OCI-LY7 (cell line): ENCODE results near the gene BFSP1. TPM values are rescaled to one million over a fixed set of nuclear protein-coding genes. Genes with fewer than 3 reads are reported as not detected.

Experiments
- BruUV-seq: library from RNA; stranded (reverse); fragments of 400-500 nt; replicated peaks from 2 replicates; lab custom pipeline; 2021; lab: Mats Ljungman, UMichigan
- CTCF ChIA-PET: fragments of 300-600 bp; sonication (Branson Sonifier 250); formaldehyde crosslinking; loops from one replicate; lab custom pipeline; 2022; ENCODE audit warnings: antibody characterized with exemption; ENCODE audit not compliant: unreplicated experiment; lab: Charles Lee
- POLR2A ChIA-PET: fragments of 300-600 bp; sonication (Branson Sonifier 250); formaldehyde crosslinking; loops from one replicate; lab custom pipeline; 2022; ENCODE audit warnings: antibody characterized with exemption; lab: Charles Lee
- DNase-seq: peaks from one replicate; pipeline ENCODE4 v3.0.0-alpha.2; 2015; ENCODE audit warnings: low spot score
- H2AFZ ChIP-seq: fragments of 200-600 bp; sonication (generic), shearing (Covaris generic); 2 replicates; pipeline ENCODE4 v1.6.1; 2014; ENCODE audit warnings: mild to moderate bottlenecking, antibody characterized with exemption, low read length, moderate library complexity
- H3K27ac ChIP-seq: fragments of 200-600 bp; sonication (generic); 2 replicates; pipeline ENCODE4 v1.5.1; 2014; ENCODE audit warnings: mixed run types, low read depth, mild to moderate bottlenecking, moderate library complexity, low read length, inconsistent platforms; ENCODE audit not compliant: poor library complexity, severe bottlenecking
- H3K36me3 ChIP-seq: fragments of 200-600 bp; sonication (generic); 2 replicates; pipeline ENCODE4 v1.6.1; 2014; ENCODE audit warnings: mild to moderate bottlenecking, antibody characterized with exemption, low read length, moderate library complexity, mixed read lengths; ENCODE audit not compliant: insufficient read depth
- H3K4me1 ChIP-seq: fragments of 200-600 bp; sonication (generic); 2 replicates; pipeline ENCODE4 v1.5.1; 2014; ENCODE audit warnings: mild to moderate bottlenecking, low read length; ENCODE audit not compliant: insufficient read depth, poor library complexity, severe bottlenecking
- H3K4me2 ChIP-seq: fragments of 200-600 bp; sonication (generic); 2 replicates; pipeline ENCODE4 v1.6.1; 2014; ENCODE audit warnings: mild to moderate bottlenecking, low read length
- H3K4me3 ChIP-seq: fragments of 200-600 bp; sonication (generic); 2 replicates; pipeline ENCODE4 v1.5.1; 2014; ENCODE audit warnings: mild to moderate bottlenecking, low read depth, low read length; ENCODE audit not compliant: poor library complexity, severe bottlenecking
- H3K79me2 ChIP-seq: fragments of 200-600 bp; sonication (generic); 2 replicates; pipeline ENCODE4 v1.6.1; 2016; ENCODE audit warnings: low read depth, mild to moderate bottlenecking, low read length, moderate library complexity, mixed read lengths; ENCODE audit not compliant: insufficient read depth
- H3K9me2 ChIP-seq: fragments of 200-600 bp; sonication (generic); 2 replicates; pipeline ENCODE4 v1.6.1; 2016; ENCODE audit warnings: mild to moderate bottlenecking, low read length, mixed read lengths; ENCODE audit not compliant: insufficient read depth
- H3K9me3 ChIP-seq: fragments of 200-600 bp; sonication (generic); 2 replicates; pipeline ENCODE4 v1.6.1; 2014; ENCODE audit warnings: mild to moderate bottlenecking, mixed run types, low read length, mixed read lengths
- H4K20me1 ChIP-seq: fragments of 200-600 bp; sonication (generic); 2 replicates; pipeline ENCODE4 v1.6.1; 2014; ENCODE audit warnings: mild to moderate bottlenecking, antibody characterized with exemption, low read length, moderate library complexity, mixed read lengths; ENCODE audit not compliant: insufficient read depth
- CTCF ChIP-seq: fragments of 200-600 bp; sonication (generic); conservative IDR thresholded peaks from 2 replicates; pipeline ENCODE4 v1.5.1; 2014; ENCODE audit warnings: mild to moderate bottlenecking, antibody characterized with exemption, low read length, moderate library complexity, mixed read lengths
- EZH2phosphoT487 ChIP-seq: fragments of 200-600 bp; sonication (generic); IDR thresholded peaks from 2 replicates; pipeline ENCODE4 v1.6.1; 2018; ENCODE audit warnings: low read depth, borderline replicate concordance, mild to moderate bottlenecking, mixed run types, antibody characterized with exemption, low read length, moderate library complexity, mixed read lengths
- intact Hi-C: fragments of 100-400 bp; cut with micrococcal nuclease; formaldehyde crosslinking; loops from one replicate; pipeline ENCODE4 v1.10.0; 2022; ENCODE audit not compliant: unreplicated experiment
- total RNA-seq, 2 experiments: library from RNA; depleted of rRNA in 1 of 2; stranded (reverse); fragments of >200 nt in 1 of 2; shearing (Covaris generic) in 1 of 2; gene quantifications; 2 replicates each; pipeline ENCODE4 v1.2.3, GENCODE V29; 2014 to 2022

BFSP1 gene
- total RNA-seq, 2 experiments from 2014 or later, result not detected

- H3K4me1 ChIP-seq, result no peaks in the 10 kb centered on the region
- H3K27ac ChIP-seq, result no peak overlapping the region
- H3K4me2 ChIP-seq, result no peak overlapping the region
- no peaks in the 10 kb centered on the region for H4K20me1 ChIP-seq
- no peaks in the 10 kb centered on the region for H3K79me2 ChIP-seq
- no peaks in the 10 kb centered on the region for H3K9me3 ChIP-seq
- CTCF ChIA-PET, result interaction anchor here (0.6 kb wide), 1 partner anchor 84 kb away, joined by 4 read pairs; no protein-coding TSS in a partner anchor
- TF ChIP-seq CTCF (no peak), EZH2phosphoT487 (no peak)
- H2AFZ ChIP-seq, result no peak overlapping the region
- H3K36me3 ChIP-seq, result no peaks in the 10 kb centered on the region
- no peaks in the 10 kb centered on the region for H3K9me2 ChIP-seq
- POLR2A ChIA-PET, result interaction anchor here (0.6 kb wide), 1 partner anchor 757 kb away, joined by 3 read pairs; no protein-coding TSS in a partner anchor
- no peak overlapping the region for H3K4me3 ChIP-seq
- intact Hi-C loops, result no loop called here
- no TSS peak for BruUV-seq
- DNase-seq, result no peak
Measured at GRCh38 chr20:17511401-17511800, 19.8 kb downstream of the BFSP1 start.

- Histone ChIP-seq H3K9me3 (no peaks in the 10 kb centered on the region), H3K9me2 (no peaks in the 10 kb centered on the region), H2AFZ (no peak overlapping the region), H3K27ac (no peak overlapping the region), H3K79me2 (no peaks in the 10 kb centered on the region), H3K36me3 (no peaks in the 10 kb centered on the region), H4K20me1 (no peaks in the 10 kb centered on the region), H3K4me2 (no peak overlapping the region), H3K4me1 (peaks cover 1% of the 10 kb centered on the region), H3K4me3 (no peak overlapping the region)
- CTCF ChIA-PET, result no interaction called here
- TF ChIP-seq EZH2phosphoT487 (no peak), CTCF (no peak)
- intact Hi-C loops, result no loop called here
- BruUV-seq, result no TSS peak
- no peak for DNase-seq
- POLR2A ChIA-PET, result no interaction called here
Measured at GRCh38 chr20:17510548-17510947, 20.6 kb downstream of the BFSP1 start.

GRCh38 chr20:17508756-17509155, 22.4 kb downstream of the BFSP1 start:
- DNase-seq, result no peak
- CTCF ChIA-PET, result no interaction called here
- Histone ChIP-seq H3K4me2 (no peak overlapping the region), H3K4me3 (no peak overlapping the region), H3K27ac (no peak overlapping the region), H3K4me1 (peaks cover 10% of the 10 kb centered on the region), H4K20me1 (no peaks in the 10 kb centered on the region), H3K79me2 (no peaks in the 10 kb centered on the region), H3K36me3 (no peaks in the 10 kb centered on the region), H3K9me2 (no peaks in the 10 kb centered on the region), H3K9me3 (no peaks in the 10 kb centered on the region), H2AFZ (no peak overlapping the region)
- TF ChIP-seq CTCF, result no peak
- TF ChIP-seq EZH2phosphoT487, result no peak
- no TSS peak for BruUV-seq
- POLR2A ChIA-PET, result interaction anchor here (1.0 kb wide), 1 partner anchor 10 kb away, joined by 5 read pairs; no protein-coding TSS in a partner anchor
- intact Hi-C loops, result loop anchor here (10.0 kb wide), 1 partner anchor 626 kb away; the partner anchor contains the start of genes KAT14 and PET117
